VCaP (cell line): Measurements from ENCODE around the gene POLA2.

ENCODE experiments used
- H3K27ac ChIP-seq: fragments of 450-650 bp; 2 replicates; pipeline ENCODE4 v1.5.1; 2017
- CTCF ChIP-seq: fragments of 450-650 bp; conservative IDR thresholded peaks from 2 replicates; pipeline ENCODE4 v1.5.1; 2017; ENCODE audit warnings: mild to moderate bottlenecking, moderate library complexity

The POLA2 gene

GRCh38 chr11:65279279-65279678, 17.5 kb downstream of the POLA2 start:
- H3K27ac ChIP-seq = no peak overlapping the region
- TF ChIP-seq CTCF = no peak

DNA sequence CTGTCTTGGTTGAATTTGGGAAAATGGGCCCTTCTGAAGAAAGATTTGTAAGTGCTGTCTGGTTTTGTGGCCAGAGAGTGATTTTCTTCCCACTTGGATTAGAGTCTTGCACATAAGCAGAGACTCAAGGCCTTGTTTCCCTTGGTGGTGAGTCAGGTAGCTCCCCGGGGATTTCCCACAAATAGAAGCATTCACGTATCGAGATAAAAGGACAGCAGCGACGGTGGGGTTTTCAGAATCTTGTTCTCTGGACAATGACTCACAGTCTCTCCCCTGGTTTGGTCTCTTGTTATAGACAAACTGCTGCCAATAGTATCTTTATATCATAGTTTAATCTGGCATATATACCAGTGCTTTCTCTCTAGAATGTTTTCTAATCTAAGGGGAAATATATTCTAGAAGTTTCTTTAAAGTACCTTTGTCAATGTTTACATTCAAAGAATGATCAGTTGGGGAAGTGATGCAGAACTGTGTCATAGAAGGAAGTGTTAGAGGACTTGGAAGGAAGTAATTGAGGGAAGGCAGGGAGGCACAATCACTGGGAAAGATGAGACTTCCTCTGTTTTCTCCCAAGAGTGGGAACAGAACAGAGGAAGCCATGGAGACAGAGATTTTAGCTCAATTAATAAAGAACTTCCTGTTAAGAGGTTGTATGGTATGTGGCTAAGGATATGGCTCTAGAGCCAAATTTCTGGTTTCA, 18.1 kb downstream of the POLA2 start:
- no peak overlapping the region for H3K27ac ChIP-seq
- no peak for TF ChIP-seq CTCF

- no peak for TF ChIP-seq CTCF
- no peak overlapping the region for H3K27ac ChIP-seq
These were observed 18.9 kb downstream of the POLA2 start for GRCh38 chr11:65280646-65281045.

- no peak overlapping the region for H3K27ac ChIP-seq
- TF ChIP-seq CTCF = no peak
These were observed 24.9 kb downstream of the POLA2 start for GRCh38 chr11:65286686-65287085.

- no peak for TF ChIP-seq CTCF
- H3K27ac ChIP-seq = no peak overlapping the region
These were observed 25.8 kb downstream of the POLA2 start for GRCh38 chr11:65287601-65288000.

DNA sequence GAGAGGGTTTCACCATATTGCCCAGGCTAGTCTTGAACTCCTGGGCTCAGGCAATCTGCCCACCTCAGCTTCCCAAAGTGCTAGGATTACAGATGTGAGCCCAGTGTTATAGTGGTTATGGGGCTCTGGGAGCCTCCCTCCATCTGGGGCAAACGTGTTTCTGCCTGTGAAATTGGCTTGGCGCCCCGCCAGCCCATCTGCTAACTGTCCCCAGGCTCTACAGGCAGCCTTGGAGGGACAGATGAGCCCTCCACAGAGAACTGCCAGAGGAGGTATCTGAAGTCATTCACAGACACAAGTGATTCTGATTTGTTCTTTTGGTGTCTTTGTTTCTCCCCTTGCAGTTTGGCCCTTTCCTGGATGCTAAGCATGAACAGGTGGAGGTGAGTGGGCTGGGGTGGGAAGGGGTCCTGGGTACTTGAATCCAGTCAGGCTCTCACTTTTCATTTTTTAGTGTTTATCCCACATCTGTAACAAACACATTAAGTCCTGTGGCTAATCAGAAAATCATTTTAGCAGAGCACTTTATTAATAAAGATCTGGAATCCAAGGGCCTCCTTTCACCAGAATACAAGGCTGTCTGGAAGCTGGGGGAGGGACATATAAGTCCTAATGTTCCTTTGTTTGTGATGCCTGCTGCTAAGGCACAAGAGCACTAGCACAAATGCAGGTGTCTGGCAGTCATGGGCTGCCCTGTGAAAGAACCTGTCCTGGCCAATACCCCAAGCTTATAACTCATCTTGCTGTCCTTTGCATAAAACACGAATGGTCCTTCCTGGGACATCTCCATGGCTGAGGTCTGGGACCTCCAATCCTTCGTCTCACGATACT, 27.2 kb downstream of the POLA2 start:
- no peak for TF ChIP-seq CTCF
- no peak overlapping the region for H3K27ac ChIP-seq

DNA sequence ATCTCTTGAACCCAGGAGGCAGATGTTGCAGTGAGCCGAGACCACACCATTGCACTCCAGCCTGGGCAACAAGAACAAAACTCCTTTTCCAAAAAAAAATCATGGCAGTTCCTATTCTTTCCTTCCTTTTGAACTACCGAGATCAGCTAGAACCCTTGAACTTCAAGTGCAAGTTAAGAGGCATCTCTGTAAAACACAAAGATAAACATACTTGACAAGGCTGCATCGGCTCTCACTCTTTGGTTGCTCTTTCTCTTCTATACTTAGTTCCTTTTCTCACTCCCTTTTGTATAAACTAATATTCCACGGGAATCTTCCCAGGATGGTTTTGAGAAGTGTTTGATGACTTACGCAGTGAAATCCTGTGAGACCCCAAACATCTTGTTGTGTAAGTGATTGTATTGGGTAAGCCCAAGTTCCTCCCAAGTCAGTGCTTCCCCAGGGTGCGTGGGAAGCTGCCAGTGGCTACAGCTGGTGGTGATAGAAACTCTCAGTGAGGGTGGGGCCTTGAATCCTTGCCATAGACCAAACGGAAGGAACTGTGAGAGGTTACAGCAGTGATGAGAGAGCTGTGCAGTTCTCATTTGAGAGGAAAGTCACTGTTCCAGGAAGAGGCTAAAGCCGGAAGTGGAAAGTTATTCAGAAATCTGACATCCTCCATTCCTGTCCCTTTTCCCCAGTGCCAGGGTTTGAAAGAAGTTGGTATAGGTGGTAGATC, 28.8 kb downstream of the POLA2 start:
- no peak for TF ChIP-seq CTCF
- no peak overlapping the region for H3K27ac ChIP-seq
